Measurements from ENCODE around the gene NOTCH3.

The NOTCH3 gene

DNA sequence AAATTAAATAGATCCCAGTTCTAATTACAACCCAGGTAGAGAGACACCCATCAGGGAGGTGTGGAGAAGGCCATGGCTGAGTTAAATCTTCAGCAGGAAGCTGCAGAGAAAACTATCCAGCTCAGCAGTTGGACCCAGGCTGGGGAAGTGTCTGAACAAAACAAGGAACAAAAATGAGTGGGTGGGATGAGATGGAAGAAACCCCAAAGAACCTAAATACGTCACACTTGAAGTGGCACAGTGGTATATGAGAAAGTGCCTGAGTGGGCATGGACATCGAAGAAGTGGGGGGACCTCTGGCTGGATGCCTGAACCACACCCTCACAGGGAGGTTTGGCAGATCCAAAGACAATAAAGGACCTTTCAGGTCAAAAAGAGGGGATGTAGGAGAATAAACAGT is 35.0 kb upstream of the NOTCH3 start:
- no peak for DNase-seq

DNA sequence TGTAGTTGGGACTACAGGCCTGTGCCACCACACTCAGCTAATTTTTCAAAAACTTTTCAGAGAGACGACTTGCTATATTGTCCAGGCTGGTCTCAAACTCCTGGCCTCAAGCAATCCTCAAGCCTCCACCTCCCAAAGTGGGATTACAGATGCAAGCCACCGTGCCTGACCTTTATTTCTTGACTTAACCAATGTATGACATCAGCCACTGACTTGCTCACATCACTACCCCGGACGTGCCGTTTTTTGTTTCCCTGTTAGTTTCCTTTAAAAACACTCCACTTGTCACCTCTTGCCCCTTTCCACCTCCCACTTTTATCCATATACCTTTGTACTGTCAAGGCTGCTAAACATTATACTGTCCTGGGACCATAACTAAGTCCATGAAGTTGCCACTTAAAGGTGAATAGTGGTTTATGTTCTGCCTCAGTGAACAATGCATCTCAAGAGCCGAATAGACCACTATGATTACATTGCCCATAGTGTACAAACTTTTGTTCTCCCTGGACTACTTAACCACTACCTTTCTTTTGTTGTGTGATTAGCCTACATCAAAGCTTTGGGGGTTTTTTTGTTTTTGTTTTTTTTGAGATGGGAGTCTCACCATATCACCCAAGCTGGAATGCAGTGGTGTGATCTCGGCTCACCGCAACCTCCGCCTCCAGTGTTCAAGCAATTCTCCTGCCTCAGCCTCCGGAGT is 33.8 kb upstream of the NOTCH3 start:
- DNase-seq: no peak

DNA sequence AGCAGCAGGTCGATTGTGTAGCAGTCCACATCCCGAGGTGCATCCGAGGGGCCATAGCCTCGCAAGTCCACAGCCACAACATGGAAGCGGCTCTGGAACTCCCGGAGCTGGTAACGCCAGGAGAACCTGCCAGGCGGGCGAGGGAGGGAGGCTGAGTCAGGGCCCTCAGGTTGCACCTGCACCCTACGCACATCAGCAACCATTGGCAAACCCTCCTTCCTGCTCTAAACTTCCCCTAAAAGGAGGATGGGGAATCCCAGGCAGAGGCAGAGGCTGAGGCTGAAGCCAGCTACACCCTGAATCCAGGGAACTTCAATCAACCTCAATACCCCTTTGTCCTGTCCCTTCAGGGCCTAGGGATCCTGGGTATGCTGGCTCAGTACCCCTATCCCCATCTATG is 30.5 kb upstream of the NOTCH3 start:
- DNase-seq: no peak

DNA sequence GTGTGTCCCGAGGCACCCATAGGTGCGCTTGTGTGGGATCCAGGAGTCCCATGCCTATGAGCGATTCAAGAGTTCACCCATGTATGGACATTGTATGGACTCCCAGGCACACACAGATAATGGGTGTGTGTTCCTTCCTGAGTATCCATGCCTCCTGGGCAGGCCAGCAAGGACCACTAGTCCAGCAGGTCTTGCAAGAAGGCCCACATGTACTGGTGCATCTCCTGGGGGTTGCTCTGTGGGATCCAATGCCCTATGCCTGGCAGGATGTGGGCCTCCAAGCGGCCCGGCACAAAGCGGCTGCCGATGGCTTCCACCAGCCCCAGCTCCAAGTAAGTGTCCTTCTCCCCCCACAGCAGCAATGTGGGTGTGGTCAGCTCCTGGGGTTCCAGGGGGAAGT is 26.5 kb upstream of the NOTCH3 start:
- DNase-seq: no peak

DNA sequence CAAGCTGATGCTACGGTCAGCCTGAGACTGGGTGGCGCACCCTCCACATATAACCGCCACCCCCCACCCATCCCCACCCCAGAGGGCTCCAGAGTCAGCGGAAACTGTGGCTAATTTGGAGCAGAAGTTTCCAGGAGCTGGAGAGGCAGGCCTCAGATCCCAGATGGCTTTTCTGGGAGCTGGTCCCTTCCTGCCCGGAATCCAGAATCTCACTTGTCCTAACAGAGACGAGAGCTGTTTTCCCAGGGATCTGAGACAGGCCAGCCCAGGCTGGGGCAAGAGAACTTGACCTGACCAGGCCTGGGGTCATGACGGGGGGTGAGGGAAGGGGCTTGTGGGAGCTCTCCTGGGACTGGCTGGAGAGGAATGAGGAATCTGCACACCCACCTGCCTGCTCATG is 25.0 kb upstream of the NOTCH3 start:
- DNase-seq: no peak

- no peak for DNase-seq
These were observed 23.0 kb upstream of the NOTCH3 start for GRCh38 chr19:15223649-15224361.

- DNase-seq: peak; percentile 23
These were observed 22.2 kb upstream of the NOTCH3 start for GRCh38 chr19:15222738-15223648.

DNA sequence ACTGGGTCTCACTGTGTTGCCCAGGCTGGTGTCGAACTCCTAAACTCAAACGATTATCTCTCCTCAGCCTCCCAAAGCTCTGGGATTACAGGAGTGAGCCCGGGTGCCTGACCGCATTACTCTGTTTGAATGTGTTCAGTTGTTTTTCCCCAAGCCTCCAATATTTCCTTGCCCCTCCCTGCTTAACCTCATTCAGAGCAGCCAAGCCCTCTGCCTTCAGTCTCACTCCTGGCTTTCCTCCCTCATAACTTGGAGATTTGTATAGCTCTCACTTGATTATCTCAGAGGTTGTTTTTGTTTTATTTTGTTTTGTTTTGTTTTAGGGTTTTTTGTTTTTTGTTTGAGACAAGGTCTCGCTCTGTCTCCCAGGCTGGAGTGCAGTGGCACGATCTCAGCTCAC is 20.0 kb upstream of the NOTCH3 start:
- no peak for DNase-seq

DNA sequence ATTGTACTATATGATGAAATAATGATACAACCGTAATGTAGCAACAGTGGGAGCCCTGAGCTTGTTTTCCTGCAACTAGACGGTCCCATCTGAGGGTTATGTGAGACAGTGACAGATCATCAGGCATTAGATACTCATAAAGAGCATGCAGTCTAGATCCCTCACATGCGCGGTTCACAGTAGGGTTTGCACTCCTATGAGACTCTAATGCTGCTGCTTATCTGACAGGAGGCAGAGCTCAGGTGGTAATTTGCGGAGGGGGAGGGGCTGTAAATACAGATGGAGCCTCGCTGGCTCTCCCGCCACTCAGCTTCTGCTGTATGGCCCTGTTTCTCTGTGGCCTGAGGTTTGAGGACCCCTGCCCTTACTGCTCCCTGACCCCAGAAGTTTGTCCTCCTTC is 17.7 kb upstream of the NOTCH3 start:
- DNase-seq: no peak

DNA sequence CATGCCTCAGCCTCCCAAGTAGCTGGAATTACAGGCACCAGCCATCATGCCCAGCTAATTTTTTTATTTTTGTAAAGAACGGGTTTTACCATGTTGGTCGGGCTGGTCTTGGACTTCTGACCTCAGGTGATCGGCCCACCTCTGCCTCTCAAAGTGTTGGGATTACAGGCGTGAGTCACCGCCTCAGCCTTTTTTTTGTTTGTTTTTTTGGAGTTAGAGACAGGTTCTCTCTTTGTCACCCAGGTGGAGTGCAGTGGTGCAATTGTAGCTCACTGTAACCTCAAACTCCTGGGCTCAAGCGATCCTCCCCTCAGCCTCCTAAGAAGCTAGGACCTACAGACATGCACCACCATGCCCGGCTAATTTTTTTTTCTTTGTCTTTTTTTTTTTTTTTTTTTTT is 15.6 kb upstream of the NOTCH3 start:
- no peak for DNase-seq

- DNase-seq: no peak
These were observed 13.1 kb upstream of the NOTCH3 start for GRCh38 chr19:15213715-15214381.

- DNase-seq: no peak
These were observed 11.9 kb upstream of the NOTCH3 start for GRCh38 chr19:15212711-15213110.

GRCh38 chr19:15210323-15210781 is 9.6 kb upstream of the NOTCH3 start:
- DNase-seq: no peak

GRCh38 chr19:15201374-15202023 is 704 bp upstream of the NOTCH3 start:
- no peak for DNase-seq

GRCh38 chr19:15199661-15200552 is 888 bp downstream of the NOTCH3 start:
- DNase-seq: no peak

GRCh38 chr19:15198951-15199660 is 1.7 kb downstream of the NOTCH3 start:
- DNase-seq: no peak

- DNase-seq: no peak
These were observed 2.9 kb downstream of the NOTCH3 start for GRCh38 chr19:15197942-15198341.

DNA sequence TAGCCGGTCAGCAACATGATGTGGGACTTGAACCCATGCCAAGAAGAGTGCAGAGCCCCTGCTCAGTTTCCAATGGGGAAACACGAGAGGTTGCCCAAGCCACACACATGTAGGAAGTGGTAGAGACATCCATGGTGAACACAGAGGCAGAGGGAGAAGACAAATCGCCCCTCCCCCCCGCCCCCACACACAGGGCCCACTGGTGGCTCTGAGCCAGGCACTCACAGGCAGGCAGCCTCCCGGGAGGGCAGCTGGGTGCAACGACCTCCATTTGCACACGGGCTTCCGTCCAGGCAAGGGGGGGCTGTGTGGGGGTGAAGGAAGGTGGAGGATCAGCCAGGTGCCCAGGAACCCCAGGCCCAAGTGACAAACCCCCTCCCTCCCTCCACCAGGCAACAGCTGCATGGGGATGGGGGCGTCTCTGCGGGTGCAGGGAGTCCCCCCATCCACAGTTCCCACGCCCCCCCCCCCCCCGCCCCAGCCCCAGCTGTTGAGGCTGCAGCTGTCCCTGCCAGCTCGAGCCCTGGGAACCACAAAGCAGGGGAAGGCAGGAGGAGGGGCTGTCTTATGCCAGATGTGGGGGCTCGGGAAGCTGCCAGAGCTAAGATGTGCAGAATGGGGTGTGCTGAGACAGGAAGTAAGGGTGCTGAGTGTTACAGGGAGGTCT is 3.4 kb downstream of the NOTCH3 start:
- no peak for DNase-seq

DNA sequence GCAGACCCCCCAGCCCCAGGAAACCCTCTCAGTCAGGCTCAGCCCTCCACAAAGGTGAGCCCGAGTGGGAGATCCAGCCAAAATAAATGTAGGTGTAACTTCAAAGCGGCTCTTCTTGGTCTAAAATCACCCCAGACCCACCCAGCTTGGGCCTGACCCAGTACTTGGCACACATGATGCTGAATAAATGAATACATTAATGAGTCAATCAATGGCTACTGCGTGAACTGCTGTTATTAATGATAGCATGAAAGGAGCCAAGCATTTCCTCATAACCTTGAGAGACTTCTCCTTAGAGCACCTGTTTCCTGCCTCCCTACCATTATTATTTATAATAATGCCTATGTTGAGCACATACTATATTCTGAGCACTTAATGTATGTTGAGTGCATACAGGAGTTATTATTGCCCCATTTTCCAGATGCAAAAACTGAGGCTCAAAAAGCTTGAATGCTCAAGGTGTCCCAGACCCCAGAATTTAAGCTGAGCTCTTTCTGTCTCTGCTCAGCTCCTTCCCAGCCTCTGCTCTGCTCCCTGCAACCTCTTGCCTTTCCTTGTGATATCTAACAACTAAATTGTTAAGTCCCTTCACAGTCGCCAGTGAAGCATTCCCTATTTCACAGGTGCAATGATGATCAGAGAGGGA is 4.3 kb downstream of the NOTCH3 start:
- no peak for DNase-seq

Measured in KG1 (cell line).